Eye (tissue), 1 donor: ENCODE results near the gene SPHKAP.
"Not testable (repeated sequence)": the region's sequence is repeated elsewhere in the genome, so short reads cannot be mapped to it uniquely, and the experiment has no call there.

ENCODE experiments used
- DNase-seq: peaks from one replicate; pipeline ENCODE4 v3.0.0-alpha.2; 2015

SPHKAP gene

GRCh38 chr2:228181098-228182019, at the start of gene SPHKAP:
Gene SPHKAP, minus strand, starts transcription at chr2:228181687. Its CDS starts 89 bp downstream, at chr2:228181598.
- DNase-seq = peak; percentile 63

DNA sequence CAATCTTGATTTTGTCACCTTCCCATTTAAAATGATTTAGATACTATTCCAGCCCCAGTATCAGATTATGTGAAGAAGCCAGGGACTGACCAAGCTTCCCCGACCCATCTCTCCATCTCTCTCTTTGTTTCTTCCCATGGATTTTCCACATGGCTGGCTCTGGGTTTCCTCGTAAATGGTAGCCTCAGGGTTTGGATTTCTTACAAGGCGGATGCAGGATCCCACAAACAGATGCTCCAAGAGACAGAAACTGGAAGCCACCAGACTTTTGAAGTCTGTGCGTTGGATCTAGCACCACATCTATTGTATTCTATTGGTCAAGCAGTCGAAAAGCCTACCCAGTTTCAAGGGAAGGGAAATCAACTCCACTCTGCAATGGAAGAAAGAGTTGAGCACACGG, 46.0 kb upstream of the SPHKAP start:
- DNase-seq = no peak

DNA sequence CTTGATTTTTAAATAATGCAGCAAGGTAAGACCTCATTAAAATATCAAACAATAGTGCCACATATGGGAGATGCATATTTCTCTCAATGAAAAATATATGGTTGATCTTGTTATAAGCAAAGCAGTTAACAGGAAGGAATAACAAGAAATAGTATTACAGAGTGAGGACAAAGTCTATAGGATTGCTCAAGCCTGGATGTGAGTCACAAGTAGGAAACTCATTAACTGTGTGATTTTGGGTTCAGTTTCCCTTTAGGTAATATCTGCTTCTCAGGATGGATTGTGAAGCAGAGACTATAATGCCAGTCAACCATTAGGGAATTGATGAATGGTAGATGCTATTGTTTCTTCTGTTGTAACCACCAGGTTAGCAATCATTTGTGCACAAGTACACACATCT, 42.9 kb upstream of the SPHKAP start:
- DNase-seq = no peak

GRCh38 chr2:228218593-228218992, 37.1 kb upstream of the SPHKAP start:
- DNase-seq = not testable (repeated sequence)

GRCh38 chr2:228197504-228197903, 16.0 kb upstream of the SPHKAP start:
- DNase-seq = no peak

DNA sequence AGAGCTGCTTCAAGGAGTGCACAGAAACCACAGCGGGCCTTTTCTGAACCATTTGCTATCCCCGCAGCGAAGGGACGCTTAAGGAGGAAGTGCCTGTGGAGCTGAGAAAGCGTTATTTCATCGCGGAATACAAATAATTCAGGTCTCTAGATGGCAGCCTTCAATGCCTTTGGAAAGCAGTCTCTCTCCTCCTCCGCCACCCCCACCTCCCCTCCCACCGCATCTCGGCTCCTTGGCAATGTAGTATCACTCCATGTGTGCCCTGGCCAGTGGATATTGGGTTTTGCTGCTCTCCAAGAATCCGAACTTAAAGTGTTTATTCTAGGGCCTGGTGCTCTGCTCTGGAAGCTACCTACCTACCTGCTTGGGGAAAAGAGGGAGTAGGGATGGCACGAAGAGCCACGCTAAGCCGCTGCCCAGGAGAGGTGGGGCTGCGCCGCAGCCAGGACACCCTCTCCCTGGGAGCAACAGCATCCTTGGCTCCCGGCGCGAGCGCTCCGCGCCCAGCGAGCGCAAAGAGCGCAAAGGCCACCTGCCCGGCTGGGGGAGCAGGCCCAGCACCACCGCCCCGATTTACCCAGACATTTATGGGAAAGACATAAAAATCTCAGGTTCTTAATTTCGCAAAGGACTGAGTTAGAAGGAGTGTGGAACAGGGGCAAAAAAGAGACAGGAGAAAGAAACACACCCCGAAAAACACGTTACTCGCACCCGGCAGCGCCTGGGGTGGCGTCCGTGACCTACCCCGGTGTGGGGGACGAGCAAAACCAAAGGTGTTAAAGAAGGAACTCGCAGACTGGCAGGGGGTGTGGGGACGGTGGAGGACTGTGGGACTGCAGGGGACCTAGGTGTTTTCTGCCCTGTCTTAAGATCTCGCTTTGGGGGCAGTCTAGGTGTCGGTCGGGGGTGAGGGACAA, 1.0 kb downstream of the SPHKAP start:
- DNase-seq = peak; percentile 67

DNA sequence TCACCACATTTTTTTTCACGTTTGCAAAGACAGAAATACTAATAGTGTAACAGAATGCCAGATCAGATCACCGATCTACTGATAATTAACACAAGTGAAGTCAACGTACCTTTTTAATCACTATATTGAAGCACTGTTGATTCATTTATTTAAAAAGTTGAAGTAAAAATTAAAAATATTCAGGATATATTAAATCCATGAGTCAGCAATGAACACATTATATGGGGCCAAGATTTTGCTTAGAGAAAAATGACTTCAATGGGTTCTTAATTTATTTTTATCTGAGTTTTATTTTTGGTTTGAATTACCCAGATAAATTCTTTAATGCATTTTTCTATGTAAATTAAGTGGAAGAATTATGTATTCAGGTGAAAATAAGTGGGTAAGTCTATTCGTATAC, 14.2 kb downstream of the SPHKAP start:
- no peak for DNase-seq

DNA sequence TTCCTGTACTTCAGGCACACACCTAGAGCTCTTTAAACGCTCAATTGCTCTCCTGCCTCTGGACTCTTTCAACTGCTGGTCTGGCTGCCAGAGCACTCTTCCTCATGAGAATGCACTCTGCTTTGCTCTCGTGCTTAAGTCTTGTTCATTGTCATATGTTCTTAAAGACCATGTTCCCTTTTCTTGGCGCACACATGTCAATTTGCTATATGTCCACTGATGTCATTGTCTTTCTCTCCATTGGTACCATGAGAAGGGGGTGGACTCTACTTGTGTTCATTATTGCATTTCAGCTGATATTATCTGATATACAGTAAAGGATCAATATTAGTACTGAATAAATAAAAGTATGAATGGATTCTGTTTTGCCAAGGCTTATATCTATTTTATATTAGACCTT, 16.8 kb downstream of the SPHKAP start:
- no peak for DNase-seq

DNA sequence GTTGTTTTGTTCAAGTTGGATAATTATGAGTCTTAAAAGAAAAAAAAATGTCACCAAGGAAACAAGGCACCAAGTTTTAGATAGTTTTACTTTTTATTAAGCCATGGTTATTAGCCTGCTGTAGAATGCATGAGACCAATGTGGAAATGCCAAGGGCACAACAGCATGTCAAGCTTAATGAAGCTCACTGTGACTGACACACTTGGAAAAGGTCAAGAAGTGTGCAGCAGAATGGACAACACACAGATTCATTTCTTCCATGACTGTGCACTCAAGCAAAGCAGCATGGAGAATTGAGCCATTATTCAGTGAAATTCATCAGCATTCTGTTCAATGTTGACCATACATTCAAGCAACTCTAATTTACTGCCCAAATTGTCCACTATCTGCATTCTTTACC, 23.6 kb downstream of the SPHKAP start:
- DNase-seq = peak; percentile 89

DNA sequence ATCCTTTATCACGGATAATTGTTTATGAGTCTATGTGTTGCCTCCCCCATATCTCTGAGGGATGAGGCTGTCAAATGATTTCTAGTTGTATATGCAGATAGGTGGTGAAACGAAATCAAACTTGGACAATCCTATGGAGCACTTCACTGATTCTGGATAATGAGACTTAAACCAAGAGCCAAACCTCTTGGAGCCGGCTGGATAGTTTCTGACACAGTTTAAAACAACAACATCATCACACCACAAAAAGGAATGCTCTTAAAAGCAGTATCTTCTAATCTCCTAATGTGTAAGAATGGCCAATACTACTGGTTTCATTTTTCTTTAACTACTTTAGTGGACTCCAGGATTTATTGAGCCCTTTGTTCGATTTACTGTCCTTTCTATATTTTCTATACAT, 36.5 kb downstream of the SPHKAP start:
- no peak for DNase-seq

DNA sequence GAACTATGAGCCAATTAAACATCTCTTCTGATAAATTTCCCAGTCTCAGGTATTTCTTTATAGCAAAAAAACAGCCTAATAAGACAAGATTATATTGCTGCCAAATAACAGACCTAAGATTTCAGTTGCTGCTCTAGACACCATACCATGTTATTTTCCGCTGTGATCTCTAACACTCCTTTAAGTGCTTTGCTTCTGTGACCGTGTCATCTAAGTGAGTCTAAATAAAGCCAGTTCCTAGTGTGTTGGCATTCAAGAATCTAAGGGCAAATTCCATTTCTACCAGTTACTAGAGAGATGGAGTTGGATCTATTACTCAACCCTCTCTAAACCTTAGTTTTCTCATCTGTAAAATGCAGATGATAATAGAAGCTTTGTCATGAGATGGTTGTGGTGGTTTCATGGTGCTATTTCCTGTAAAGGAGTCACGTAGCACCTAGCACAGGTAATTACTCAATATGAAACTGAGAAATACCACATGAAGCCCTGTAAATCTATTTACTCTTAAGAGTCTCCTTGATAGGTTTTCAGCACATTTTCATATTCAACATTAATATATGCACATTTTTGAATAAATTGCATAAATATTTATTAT, 40.5 kb downstream of the SPHKAP start:
- DNase-seq = no peak

GRCh38 chr2:228136027-228136426, 45.5 kb downstream of the SPHKAP start:
- no peak for DNase-seq

- no peak for DNase-seq
These were observed 46.2 kb downstream of the SPHKAP start for GRCh38 chr2:228135300-228135699.

- no peak for DNase-seq
These were observed 49.7 kb downstream of the SPHKAP start for GRCh38 chr2:228131833-228132232.

DNA sequence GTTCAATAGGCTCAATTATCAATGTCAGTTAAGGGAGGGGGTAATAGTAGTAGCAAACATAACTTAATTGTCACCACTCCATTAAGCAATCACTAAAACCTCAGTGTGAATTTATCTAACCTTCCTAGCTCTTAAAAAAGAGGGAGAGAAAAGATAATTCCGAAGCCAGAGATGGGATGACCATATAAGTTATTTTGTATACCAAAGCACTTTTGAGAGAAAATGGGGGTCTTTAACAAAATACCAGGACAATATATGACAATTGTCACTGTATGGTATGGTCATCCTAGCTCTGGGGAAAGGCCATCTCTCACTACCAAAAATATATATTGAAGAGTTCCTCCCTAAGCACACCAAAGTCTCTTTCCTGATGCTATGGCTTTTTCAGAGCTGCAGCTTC, 55.1 kb downstream of the SPHKAP start:
- no peak for DNase-seq

- no peak for DNase-seq
These were observed 62.5 kb downstream of the SPHKAP start for GRCh38 chr2:228118940-228119339.

GRCh38 chr2:228107846-228108245, 73.6 kb downstream of the SPHKAP start:
- no peak for DNase-seq

GRCh38 chr2:228105526-228106250, 75.8 kb downstream of the SPHKAP start:
- DNase-seq = no peak

- DNase-seq = no peak
These were observed 77.3 kb downstream of the SPHKAP start for GRCh38 chr2:228104215-228104614.

GRCh38 chr2:228103379-228103778, 78.1 kb downstream of the SPHKAP start:
- DNase-seq = no peak

GRCh38 chr2:228102949-228103348, 78.5 kb downstream of the SPHKAP start:
- no peak for DNase-seq

GRCh38 chr2:228094377-228094921, 87.0 kb downstream of the SPHKAP start:
- DNase-seq = no peak
